MCF 10A (cell line): ENCODE data around the gene STXBP4. TPM values are rescaled to one million over a fixed set of nuclear protein-coding genes. Genes with fewer than 3 reads are reported as not detected.

ENCODE experiments used
- BruUV-seq: library from RNA; stranded (reverse); fragments of 400-500 nt; replicated peaks from 2 replicates; lab custom pipeline; 2021; lab: Mats Ljungman, UMichigan
- CTCF ChIA-PET: fragments of 300-600 bp; sonication (Branson Sonifier 250); formaldehyde crosslinking; extraction: SDS; loops from one replicate; lab custom pipeline; 2021; ENCODE audit warnings: antibody characterized with exemption, inconsistent platforms; lab: Yijun Ruan, JAX
- POLR2A ChIA-PET: fragments of 300-600, 350-650 bp; sonication (Branson Sonifier 250); formaldehyde crosslinking; extraction: SDS; loops from one replicate; lab custom pipeline; 2020; ENCODE audit warnings: antibody characterized with exemption, inconsistent platforms; lab: Yijun Ruan, JAX
- DNase-seq: peaks from one replicate; pipeline ENCODE4 v3.0.0-alpha.2; 2018; ENCODE audit not compliant: unreplicated experiment
- H3K27ac Mint-ChIP-seq: one replicate; pipeline ENCODE4 v1.8.0; 2022; ENCODE audit warnings: mild to moderate bottlenecking, low read depth, mixed read lengths; ENCODE audit not compliant: unreplicated experiment
- H3K27me3 Mint-ChIP-seq: one replicate; pipeline ENCODE4 v1.8.0; 2022; ENCODE audit warnings: mixed read lengths; ENCODE audit not compliant: insufficient read depth, unreplicated experiment
- H3K36me3 Mint-ChIP-seq: one replicate; pipeline ENCODE4 v1.8.0; 2022; ENCODE audit warnings: mild to moderate bottlenecking, moderate library complexity, mixed read lengths; ENCODE audit not compliant: insufficient read depth, unreplicated experiment
- H3K4me1 Mint-ChIP-seq: one replicate; pipeline ENCODE4 v1.8.0; 2022; ENCODE audit warnings: mixed read lengths; ENCODE audit not compliant: insufficient read depth, unreplicated experiment
- H3K4me3 Mint-ChIP-seq: one replicate; pipeline ENCODE4 v1.8.0; 2022; ENCODE audit warnings: mild to moderate bottlenecking, moderate library complexity, mixed read lengths; ENCODE audit not compliant: unreplicated experiment
- H3K9me3 Mint-ChIP-seq: one replicate; pipeline ENCODE4 v1.8.0; 2022; ENCODE audit warnings: mixed read lengths; ENCODE audit not compliant: unreplicated experiment
- intact Hi-C: fragments of 100-400 bp; cut with micrococcal nuclease; formaldehyde crosslinking; loops from 2 replicates; pipeline ENCODE4 v1.14.1; 2022
- total RNA-seq: library from RNA; stranded (reverse); gene quantifications from 2 replicates; pipeline ENCODE4 v1.2.3, GENCODE V29; 2022
- TF ChIP-seq, protein P1 (sequence below): fragments of 200-600 bp; IDR thresholded peaks from one replicate; pipeline ENCODE4 v1.8.0; 2022; ENCODE audit warnings: antibody characterized with exemption, mild to moderate bottlenecking; ENCODE audit not compliant: unreplicated experiment

The STXBP4 gene
- total RNA-seq, 1 experiment from 2014 or later = 6.7 TPM

DNA sequence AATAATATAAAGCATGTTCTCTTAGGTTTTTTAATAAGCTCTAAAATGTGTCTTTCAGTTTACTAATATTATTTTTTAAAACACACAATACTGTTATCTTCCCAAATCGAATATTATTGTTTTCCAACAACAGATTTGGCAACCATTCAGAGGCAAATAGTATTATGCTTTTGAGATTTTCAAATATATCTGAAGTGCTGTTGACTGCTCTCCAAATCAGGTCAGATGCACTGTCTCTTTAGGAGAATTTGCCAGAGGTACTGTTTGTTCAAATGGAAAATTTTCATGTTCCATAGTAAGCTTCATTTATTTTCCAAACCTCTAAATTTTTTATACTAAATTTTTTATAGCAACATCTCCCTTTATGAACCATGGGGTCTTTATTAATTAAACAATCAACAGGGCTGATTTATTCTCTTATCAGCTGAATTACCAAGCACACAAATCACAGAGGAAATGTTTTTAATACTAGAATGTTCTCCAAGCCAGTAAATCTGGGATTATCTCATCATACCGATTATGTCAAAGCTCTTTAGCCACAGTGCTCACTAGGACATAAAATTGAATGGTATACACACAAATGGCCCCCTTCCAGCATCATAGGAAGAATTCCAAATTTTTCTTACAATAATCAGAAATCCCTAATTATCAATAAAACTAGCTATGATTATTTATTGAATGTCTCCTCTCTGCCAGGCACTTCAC is 187.4 kb downstream of the STXBP4 start:
- Mint-ChIP-seq H3K9me3 (no peaks in the 10 kb centered on the region), H3K36me3 (no peaks in the 10 kb centered on the region), H3K4me3 (no peak overlapping the region), H3K27me3 (no peaks in the 10 kb centered on the region), H3K27ac (no peak overlapping the region), H3K4me1 (peaks cover 8% of the 10 kb centered on the region)
- TF ChIP-seq, protein P1, sequence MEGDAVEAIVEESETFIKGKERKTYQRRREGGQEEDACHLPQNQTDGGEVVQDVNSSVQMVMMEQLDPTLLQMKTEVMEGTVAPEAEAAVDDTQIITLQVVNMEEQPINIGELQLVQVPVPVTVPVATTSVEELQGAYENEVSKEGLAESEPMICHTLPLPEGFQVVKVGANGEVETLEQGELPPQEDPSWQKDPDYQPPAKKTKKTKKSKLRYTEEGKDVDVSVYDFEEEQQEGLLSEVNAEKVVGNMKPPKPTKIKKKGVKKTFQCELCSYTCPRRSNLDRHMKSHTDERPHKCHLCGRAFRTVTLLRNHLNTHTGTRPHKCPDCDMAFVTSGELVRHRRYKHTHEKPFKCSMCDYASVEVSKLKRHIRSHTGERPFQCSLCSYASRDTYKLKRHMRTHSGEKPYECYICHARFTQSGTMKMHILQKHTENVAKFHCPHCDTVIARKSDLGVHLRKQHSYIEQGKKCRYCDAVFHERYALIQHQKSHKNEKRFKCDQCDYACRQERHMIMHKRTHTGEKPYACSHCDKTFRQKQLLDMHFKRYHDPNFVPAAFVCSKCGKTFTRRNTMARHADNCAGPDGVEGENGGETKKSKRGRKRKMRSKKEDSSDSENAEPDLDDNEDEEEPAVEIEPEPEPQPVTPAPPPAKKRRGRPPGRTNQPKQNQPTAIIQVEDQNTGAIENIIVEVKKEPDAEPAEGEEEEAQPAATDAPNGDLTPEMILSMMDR = no peak
- ChIA-PET POLR2A (interaction anchor here (0.7 to 0.8 kb wide), 2 partner anchors 8 to 182 kb away, joined by 3 to 4 read pairs; no protein-coding TSS in a partner anchor), CTCF (interaction anchor here (1.2 kb wide), 1 partner anchor 140 kb away, joined by 3 read pairs; no protein-coding TSS in a partner anchor)
- no TSS peak for BruUV-seq
- no peak for DNase-seq
- intact Hi-C loops = no loop called here

DNA sequence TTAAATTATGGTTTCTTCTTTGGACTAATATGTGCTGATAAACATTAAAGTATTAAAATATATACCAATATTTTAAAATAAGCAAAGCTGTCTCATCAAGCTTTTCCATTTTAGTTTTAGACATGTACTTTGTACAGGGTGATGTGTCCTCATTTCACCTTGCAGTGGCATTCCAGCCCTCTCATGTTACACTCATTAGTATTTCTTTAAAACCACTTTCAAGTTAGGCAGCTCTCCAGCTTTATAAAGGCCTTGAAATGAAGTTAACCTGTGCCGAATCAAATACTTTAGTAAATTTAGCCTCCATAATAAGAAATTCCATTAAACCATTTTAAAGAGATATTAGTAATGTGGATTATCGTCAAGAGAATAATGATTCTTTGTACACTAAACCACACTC is 188.6 kb downstream of the STXBP4 start:
- TF ChIP-seq, protein P1 = no peak
- Mint-ChIP-seq H3K4me1 (peaks cover 10% of the 10 kb centered on the region), H3K4me3 (no peak overlapping the region), H3K36me3 (no peaks in the 10 kb centered on the region), H3K27me3 (no peaks in the 10 kb centered on the region), H3K27ac (no peak overlapping the region), H3K9me3 (no peaks in the 10 kb centered on the region)
- POLR2A ChIA-PET = interaction anchor here (0.7 to 0.8 kb wide), 2 partner anchors 9 to 121 kb away, joined by 3 read pairs; no protein-coding TSS in a partner anchor
- intact Hi-C loops = no loop called here
- no peak for DNase-seq
- CTCF ChIA-PET = interaction anchor here (1.2 kb wide), 1 partner anchor 139 kb away, joined by 3 read pairs; no protein-coding TSS in a partner anchor
- BruUV-seq = no TSS peak

GRCh38 chr17:55158439-55158838 is 189.9 kb downstream of the STXBP4 start:
- no peaks in the 10 kb centered on the region for H3K27me3 Mint-ChIP-seq
- TF ChIP-seq, protein P1 = no peak
- intact Hi-C loops = no loop called here
- CTCF ChIA-PET = interaction anchor here (0.6 kb wide), 1 partner anchor 190 kb away, joined by 4 read pairs; no protein-coding TSS in a partner anchor
- POLR2A ChIA-PET = no interaction called here
- no peak overlapping the region for H3K27ac Mint-ChIP-seq
- no peaks in the 10 kb centered on the region for H3K36me3 Mint-ChIP-seq
- peak; percentile 6 for DNase-seq
- no TSS peak for BruUV-seq
- H3K4me3 Mint-ChIP-seq = no peak overlapping the region
- peaks cover 13% of the 10 kb centered on the region for H3K4me1 Mint-ChIP-seq
- no peaks in the 10 kb centered on the region for H3K9me3 Mint-ChIP-seq

DNA sequence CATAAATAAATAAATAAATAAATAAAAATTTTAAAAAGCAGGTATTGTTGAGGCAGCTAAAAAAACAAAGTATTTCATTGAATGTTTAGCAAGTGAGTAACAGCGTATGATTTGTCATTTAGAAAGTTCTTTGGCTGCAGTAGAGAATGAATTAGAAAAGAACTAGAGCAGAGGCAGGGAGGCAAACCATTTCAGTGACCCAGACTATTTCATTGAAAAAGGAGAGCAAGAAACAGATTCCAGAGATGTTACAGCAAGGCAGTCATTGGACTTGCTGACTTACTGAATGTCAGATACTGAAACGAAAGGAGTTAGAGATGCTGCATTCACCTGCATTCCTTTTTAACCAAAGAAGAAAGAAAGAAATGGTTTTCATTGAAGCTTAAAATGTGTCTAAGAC is 190.7 kb downstream of the STXBP4 start:
- ChIA-PET CTCF (no interaction called here), POLR2A (no interaction called here)
- H3K27me3 Mint-ChIP-seq = no peaks in the 10 kb centered on the region
- TF ChIP-seq, protein P1 = no peak
- peaks cover 13% of the 10 kb centered on the region for H3K4me1 Mint-ChIP-seq
- BruUV-seq = no TSS peak
- no peak overlapping the region for H3K27ac Mint-ChIP-seq
- intact Hi-C loops = no loop called here
- no peak overlapping the region for H3K4me3 Mint-ChIP-seq
- no peaks in the 10 kb centered on the region for H3K9me3 Mint-ChIP-seq
- no peaks in the 10 kb centered on the region for H3K36me3 Mint-ChIP-seq
- DNase-seq = no peak
